Retina (tissue), 1 donor: Measurements from ENCODE around the gene ELANE.
"Not testable (repeated sequence)": the region's sequence is repeated elsewhere in the genome, so short reads cannot be mapped to it uniquely, and the experiment has no call there.

ENCODE experiments used
- DNase-seq: peaks from one replicate; pipeline ENCODE4 v3.0.0-alpha.2; 2016

The ELANE gene

DNA sequence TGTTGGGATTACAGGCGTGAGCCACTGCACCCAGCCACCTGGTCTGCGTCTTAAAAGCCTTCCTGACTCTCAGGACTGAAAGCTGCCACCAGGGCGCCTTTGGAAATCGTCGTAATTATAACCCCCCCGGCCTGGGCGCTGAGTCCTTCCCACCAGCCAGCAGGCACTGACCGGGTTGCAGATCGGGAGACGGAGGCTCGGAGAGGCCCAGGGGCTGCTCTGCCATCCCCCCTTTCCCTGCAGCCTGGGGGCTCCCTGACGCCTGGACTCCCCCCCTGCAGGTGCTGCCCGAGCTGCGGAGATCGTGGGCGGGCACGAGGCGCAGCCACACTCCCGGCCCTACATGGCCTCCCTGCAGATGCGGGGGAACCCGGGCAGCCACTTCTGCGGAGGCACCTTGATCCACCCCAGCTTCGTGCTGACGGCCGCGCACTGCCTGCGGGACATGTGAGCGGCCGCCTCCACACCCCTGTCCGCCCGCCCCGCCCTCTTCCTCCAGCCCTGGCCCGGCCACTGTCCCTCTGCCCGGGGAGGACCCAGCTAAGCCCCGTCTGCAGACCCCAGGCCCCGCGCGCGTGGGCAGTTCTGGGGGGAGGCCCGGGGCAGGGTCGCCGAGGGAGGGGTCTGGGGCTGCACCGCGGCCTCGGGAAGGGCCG lies 8.8 kb upstream of the ELANE start:
- DNase-seq, result peak; percentile 55

DNA sequence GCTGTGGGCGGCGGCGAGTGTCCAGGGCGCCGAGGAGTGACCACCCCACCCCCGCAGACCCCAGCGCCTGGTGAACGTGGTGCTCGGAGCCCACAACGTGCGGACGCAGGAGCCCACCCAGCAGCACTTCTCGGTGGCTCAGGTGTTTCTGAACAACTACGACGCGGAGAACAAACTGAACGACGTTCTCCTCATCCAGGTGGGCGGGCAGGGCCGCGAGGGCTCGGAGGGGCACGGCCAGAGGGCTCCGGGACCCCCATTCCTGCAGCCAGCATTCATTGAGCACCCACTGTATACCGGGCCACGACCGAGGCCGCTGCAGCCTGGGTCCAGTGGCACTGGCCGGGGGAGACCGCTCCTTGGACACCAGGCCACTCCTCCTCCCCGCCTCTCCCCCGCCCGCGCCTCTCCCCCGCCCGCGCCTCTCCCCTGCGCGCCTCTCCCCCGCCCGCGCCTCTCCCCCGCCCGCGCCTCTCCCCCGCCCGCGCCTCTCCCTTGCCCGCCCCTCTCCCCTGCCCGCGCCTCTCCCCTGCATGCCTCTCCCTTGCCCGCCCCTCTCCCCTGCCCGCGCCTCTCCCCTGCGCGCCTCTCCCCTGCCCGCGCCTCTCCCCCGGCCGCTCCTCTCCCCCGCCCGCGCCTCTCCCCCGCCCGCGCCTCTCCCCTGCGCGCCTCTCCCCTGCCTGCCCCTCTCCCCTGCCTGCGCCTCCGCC lies 8.1 kb upstream of the ELANE start:
- DNase-seq, result no peak

- no peak for DNase-seq
Observed at GRCh38 chr19:844546-844971, 7.5 kb upstream of the ELANE start.

- DNase-seq, result no peak
Observed at GRCh38 chr19:845707-846521, 6.2 kb upstream of the ELANE start.

DNA sequence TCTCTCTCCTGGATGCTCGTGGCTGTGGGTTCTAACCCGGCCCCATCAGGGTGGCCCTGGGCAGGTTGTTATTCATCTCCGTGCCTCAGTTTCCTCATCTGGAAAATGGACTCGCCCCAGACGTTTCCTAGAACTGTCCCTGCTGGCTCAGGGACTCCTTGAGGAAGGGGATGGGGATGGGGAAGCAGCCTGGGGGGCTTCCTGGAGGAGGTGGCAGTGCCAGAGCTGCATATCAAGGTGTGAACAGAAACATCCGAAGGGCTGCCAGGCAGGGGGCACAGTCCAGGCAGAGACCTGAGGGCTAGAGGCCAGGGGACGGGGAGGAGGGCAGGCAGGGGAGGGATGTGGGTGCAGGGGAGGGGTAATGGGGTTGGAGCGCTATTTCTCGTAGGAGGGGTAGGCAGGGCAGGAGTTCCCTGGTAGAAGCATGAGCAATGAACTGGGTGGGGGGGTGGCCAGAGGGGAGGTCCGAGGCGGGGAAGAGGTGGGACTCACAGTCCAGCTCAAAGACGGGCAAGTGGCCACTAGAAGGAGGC lies 3.6 kb upstream of the ELANE start:
- no peak for DNase-seq

GRCh38 chr19:849195-849594 lies 2.9 kb upstream of the ELANE start:
- DNase-seq, result not testable (repeated sequence)

GRCh38 chr19:850221-850978 lies 1.7 kb upstream of the ELANE start:
- peak; percentile 68 for DNase-seq

GRCh38 chr19:850979-851335 lies 1.1 kb upstream of the ELANE start:
- DNase-seq, result no peak

DNA sequence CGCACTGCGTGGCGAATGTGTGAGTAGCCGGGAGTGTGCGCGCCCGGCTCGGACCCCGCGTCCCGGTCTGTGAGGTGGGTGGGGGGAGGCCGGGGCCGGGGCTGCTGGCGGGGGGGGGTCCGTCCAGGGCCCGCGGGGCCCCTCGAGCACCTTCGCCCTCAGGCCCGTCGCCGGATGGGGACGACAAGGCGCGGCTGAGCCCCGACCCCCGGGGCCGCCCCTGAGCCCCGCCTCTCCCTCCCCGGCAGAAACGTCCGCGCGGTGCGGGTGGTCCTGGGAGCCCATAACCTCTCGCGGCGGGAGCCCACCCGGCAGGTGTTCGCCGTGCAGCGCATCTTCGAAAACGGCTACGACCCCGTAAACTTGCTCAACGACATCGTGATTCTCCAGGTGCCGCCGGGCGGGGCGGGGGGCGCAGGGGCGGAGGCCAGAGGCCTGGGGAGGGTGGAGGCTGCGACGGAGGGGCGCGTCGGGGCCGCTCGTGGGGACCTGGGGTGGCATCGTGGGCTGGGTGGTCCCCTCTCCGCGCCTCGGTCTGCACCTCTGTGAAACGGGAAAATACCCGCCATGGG lies 997 bp downstream of the ELANE start:
- no peak for DNase-seq

GRCh38 chr19:853614-854220 lies 1.6 kb downstream of the ELANE start:
- DNase-seq, result not testable (repeated sequence)

- DNase-seq, result no peak
Observed at GRCh38 chr19:854549-854948, 2.4 kb downstream of the ELANE start.

DNA sequence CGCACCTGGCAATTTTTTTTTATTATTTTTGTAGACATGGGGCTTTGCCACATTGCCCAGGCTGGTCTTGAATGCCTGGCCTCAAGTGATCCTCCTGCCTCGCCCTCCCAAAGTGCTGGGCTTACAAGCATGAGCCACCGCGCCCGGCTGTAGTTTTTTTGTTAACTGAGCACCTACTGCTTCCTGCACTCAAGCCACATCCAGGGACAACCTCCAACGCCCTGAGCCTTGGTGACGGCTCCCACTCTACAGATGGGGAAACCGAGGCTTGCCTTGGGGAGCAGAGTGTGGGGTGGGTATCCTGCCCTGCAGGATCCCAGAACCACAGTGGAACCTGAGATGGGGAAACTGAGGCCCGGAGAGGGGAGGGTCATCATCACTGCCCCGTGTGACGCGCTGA lies 3.0 kb downstream of the ELANE start:
- DNase-seq, result no peak

DNA sequence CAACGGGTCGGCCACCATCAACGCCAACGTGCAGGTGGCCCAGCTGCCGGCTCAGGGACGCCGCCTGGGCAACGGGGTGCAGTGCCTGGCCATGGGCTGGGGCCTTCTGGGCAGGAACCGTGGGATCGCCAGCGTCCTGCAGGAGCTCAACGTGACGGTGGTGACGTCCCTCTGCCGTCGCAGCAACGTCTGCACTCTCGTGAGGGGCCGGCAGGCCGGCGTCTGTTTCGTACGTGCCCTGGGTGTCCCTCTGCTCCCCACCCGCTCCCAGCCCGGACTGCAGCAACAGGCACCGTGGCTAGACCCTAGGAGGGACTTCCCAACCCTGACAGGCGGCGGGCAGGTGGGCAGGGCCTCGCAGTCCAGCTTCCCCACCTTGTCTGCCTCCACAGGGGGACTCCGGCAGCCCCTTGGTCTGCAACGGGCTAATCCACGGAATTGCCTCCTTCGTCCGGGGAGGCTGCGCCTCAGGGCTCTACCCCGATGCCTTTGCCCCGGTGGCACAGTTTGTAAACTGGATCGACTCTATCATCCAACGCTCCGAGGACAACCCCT lies 3.5 kb downstream of the ELANE start:
- DNase-seq, result no peak

- no peak for DNase-seq
Observed at GRCh38 chr19:858284-858683, 6.2 kb downstream of the ELANE start.

DNA sequence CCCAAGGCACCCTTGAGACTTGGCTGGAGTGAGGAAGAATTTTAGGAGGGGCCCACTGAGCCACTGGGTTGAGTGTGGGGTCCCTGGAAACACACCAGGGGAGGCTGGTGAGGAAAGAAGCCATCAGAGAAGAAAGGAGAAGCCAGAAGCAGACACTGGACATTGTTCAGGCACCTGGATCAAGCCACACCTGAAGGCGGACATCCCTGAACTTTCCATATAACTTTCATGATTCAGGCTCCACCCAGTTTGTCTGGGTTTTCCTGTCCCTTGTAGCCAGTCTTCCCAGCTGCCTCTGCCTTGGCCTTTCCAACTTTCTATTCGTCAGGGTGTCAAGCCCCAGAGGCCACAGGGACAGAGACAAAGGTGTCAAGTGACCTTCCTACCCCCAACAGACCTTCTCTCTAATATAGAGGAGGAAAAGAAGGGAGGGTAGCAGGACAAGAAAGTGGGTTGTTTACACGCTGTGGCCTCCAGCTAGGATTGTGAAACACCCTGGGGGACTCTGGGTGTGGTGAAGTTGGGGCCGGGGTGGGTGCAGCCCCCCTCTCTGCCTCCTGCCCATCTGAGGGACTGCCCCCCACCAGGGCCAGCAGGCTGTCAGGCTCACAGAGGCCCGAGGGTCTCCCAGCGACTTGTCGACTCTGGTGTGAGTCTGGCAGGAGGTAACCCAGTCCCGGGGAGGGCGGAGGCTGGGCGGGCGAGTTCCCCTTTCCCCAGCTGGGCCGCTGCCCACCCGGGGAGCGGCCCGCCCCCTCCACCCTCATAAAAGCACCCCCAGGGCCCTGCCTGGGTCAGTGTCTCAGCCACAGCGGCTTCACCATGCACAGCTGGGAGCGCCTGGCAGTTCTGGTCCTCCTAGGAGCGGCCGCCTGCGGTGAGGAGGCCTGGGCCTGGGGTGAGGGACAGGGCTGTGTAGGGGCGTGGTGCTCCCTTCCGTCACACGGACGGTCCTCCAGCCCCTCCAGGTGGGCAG lies 7.1 kb downstream of the ELANE start, which contains the start of gene CFD:
TSS of gene CFD (plus strand) at position 797 of the 976 bp plus-strand sequence. CDS start at position 823, 26 bp downstream.
- DNase-seq, result no peak

- DNase-seq, result no peak
Observed at GRCh38 chr19:861141-861755, 9.1 kb downstream of the ELANE start.

GRCh38 chr19:861756-862580 lies 9.9 kb downstream of the ELANE start:
- peak; percentile 36 for DNase-seq

DNA sequence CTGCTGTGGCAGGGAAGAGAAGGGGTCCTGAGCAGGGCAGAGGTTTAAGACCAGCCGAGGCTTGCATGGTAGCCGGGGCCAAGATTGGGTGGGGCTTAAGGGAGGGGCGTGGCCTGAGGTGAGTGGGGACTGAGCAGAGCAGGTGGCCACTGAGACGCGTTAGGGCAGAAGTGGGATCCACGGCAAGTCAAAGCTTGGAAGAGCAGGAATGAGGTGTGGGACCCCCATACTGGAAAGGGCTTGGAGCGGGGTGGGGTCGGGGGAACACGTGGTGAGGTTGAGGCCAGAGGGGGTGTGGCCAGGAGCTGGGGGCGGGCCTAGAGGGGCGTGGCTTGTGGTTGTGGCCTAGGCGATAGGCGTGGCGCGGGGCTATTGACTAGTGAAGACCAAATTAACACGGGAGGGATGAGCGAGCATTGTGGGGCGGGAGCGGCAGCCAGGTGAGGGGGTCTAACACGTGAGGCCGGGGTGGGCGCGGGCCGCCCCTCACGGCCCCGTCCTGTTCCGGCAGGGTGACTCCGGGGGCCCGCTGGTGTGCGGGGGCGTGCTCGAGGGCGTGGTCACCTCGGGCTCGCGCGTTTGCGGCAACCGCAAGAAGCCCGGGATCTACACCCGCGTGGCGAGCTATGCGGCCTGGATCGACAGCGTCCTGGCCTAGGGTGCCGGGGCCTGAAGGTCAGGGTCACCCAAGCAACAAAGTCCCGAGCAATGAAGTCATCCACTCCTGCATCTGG lies 10.6 kb downstream of the ELANE start:
- peak; percentile 38 for DNase-seq
